Hematopoietic multipotent progenitor cell treated with erythropoietin and hydrocortisone succinate and interleukin-3 and kit ligand, for 4 days (in vitro differentiated cells): Measurements from ENCODE around the gene UBE2E2.
A peak's percentile ranks its signal among the peaks of the same experiment; 100 is the strongest.
"Not testable (repeated sequence)": the region's sequence is repeated elsewhere in the genome, so short reads cannot be mapped to it uniquely, and the experiment has no call there.

ENCODE experiments used
- DNase-seq: peaks from one replicate; pipeline ENCODE4 v3.0.0-alpha.2; 2015

UBE2E2 gene

GRCh38 chr3:23202921-23203707 is at the start of gene UBE2E2:
Gene UBE2E2 (plus strand): TSS chr3:23203327.
- DNase-seq: peak; percentile 70

- no peak for DNase-seq
Observed at GRCh38 chr3:23153436-23153835, 49.7 kb upstream of the UBE2E2 start.

- DNase-seq: no peak
Observed at GRCh38 chr3:23157331-23157730, 45.8 kb upstream of the UBE2E2 start.

- DNase-seq: no peak
Observed at GRCh38 chr3:23159929-23160328, 43.2 kb upstream of the UBE2E2 start.

- DNase-seq: no peak
Observed at GRCh38 chr3:23161308-23161707, 41.8 kb upstream of the UBE2E2 start.

- peak; percentile 20 for DNase-seq
Observed at GRCh38 chr3:23161896-23162570, 41.1 kb upstream of the UBE2E2 start.

- DNase-seq: no peak
Observed at GRCh38 chr3:23162934-23163333, 40.2 kb upstream of the UBE2E2 start.

GRCh38 chr3:23164746-23165145 is 38.4 kb upstream of the UBE2E2 start:
- DNase-seq: no peak

GRCh38 chr3:23165571-23165970 is 37.6 kb upstream of the UBE2E2 start:
- DNase-seq: no peak

GRCh38 chr3:23166276-23166675 is 36.9 kb upstream of the UBE2E2 start:
- peak; percentile 3 for DNase-seq

GRCh38 chr3:23166845-23167244 is 36.3 kb upstream of the UBE2E2 start:
- no peak for DNase-seq

GRCh38 chr3:23169551-23169950 is 33.6 kb upstream of the UBE2E2 start:
- no peak for DNase-seq

- no peak for DNase-seq
Observed at GRCh38 chr3:23170291-23170690, 32.8 kb upstream of the UBE2E2 start.

- DNase-seq: no peak
Observed at GRCh38 chr3:23172059-23172458, 31.1 kb upstream of the UBE2E2 start.

- no peak for DNase-seq
Observed at GRCh38 chr3:23174426-23175039, 28.6 kb upstream of the UBE2E2 start.

GRCh38 chr3:23175341-23176083 is 27.6 kb upstream of the UBE2E2 start:
- no peak for DNase-seq

- not testable (repeated sequence) for DNase-seq
Observed at GRCh38 chr3:23176839-23177238, 26.3 kb upstream of the UBE2E2 start.

- DNase-seq: no peak
Observed at GRCh38 chr3:23182996-23183513, 20.1 kb upstream of the UBE2E2 start.

GRCh38 chr3:23183731-23184130 is 19.4 kb upstream of the UBE2E2 start:
- peak; percentile 30 for DNase-seq

GRCh38 chr3:23185861-23186260 is 17.3 kb upstream of the UBE2E2 start:
- no peak for DNase-seq

- DNase-seq: no peak
Observed at GRCh38 chr3:23189187-23189586, 13.9 kb upstream of the UBE2E2 start.

- DNase-seq: peak; percentile 8
Observed at GRCh38 chr3:23192816-23193215, 10.3 kb upstream of the UBE2E2 start.

- no peak for DNase-seq
Observed at GRCh38 chr3:23193831-23194230, 9.3 kb upstream of the UBE2E2 start.
